ENCODE data around the gene NOP53. TPM values are rescaled to one million over a fixed set of nuclear protein-coding genes. Genes with fewer than 3 reads are reported as not detected.

Gene NOP53
- polyA plus RNA-seq, 1 donor = 583 TPM

Other genes starting within 250 kb of the NOP53 start
- 103 TPM for gene NAPA, start 230.5 kb upstream of the NOP53 start, polyA plus RNA-seq (ENCODE audit: insufficient read length)
- gene ZNF541, start 172.4 kb upstream of the NOP53 start, polyA plus RNA-seq (ENCODE audit: insufficient read length) = 0.12 TPM
- 13.4 TPM for gene BICRA, start 136.4 kb upstream of the NOP53 start, polyA plus RNA-seq (ENCODE audit: insufficient read length)
- 147 TPM for gene EHD2, start 32.1 kb upstream of the NOP53 start, polyA plus RNA-seq (ENCODE audit: insufficient read length)
- 941 TPM for gene SELENOW, start 33.2 kb downstream of the NOP53 start, polyA plus RNA-seq (ENCODE audit: insufficient read length)
- gene TPRX1, start 59.0 kb downstream of the NOP53 start, polyA plus RNA-seq (ENCODE audit: insufficient read length) = not detected
- gene CRX, start 76.4 kb downstream of the NOP53 start, polyA plus RNA-seq (ENCODE audit: insufficient read length) = not detected
- not detected for gene TPRX2, start 113.7 kb downstream of the NOP53 start, polyA plus RNA-seq (ENCODE audit: insufficient read length)
- not detected for gene SULT2A1, start 140.8 kb downstream of the NOP53 start, polyA plus RNA-seq (ENCODE audit: insufficient read length)
- not detected for gene BSPH1, start 246.6 kb downstream of the NOP53 start, polyA plus RNA-seq (ENCODE audit: insufficient read length)
- not detected for gene ELSPBP1, start 249.1 kb downstream of the NOP53 start, polyA plus RNA-seq (ENCODE audit: insufficient read length)